H1 (cell line): ENCODE measurements around the gene NR5A2. TPM values are rescaled to one million over a fixed set of nuclear protein-coding genes. Genes with fewer than 3 reads are reported as not detected.

ENCODE experiments used
- EP300 ChIP-seq, 2 experiments: IDR thresholded peaks; 1 replicate in 1 of 2; 2 replicates in 1 of 2; pipeline ENCODE4 v1.6.1; 2011 to 2012; ENCODE audit warnings: low read depth in 2 of 2, low read length in 2 of 2, mild to moderate bottlenecking in 2 of 2, borderline replicate concordance in 1 of 2, inconsistent platforms in 1 of 2, moderate library complexity in 1 of 2
- polyA plus RNA-seq, 7 experiments: library from polyadenylated mRNA; depleted of rRNA in 3 of 7; stranded (reverse) in 5 of 7; unstranded in 2 of 7; fragments of >200 nt in 5 of 7; fragments of 200-250 nt in 2 of 7; gene quantifications; 1 replicate in 5 of 7; 2 replicates in 1 of 7; 4 replicates in 1 of 7; pipeline versions ENCODE4 v1.2.1 to v1.2.3, GENCODE V29; 2011 to 2013; ENCODE audit warnings: missing spikeins in 2 of 7, mixed read lengths in 2 of 7
- total RNA-seq: library from RNA; stranded (reverse); fragmentation: NEBNext Ultra II Directional; extraction: Animal tissue kit (Norgen Biotek cat#: 25700); gene quantifications from 2 replicates; pipeline ENCODE4 v1.2.1, GENCODE V29; 2021

Gene NR5A2
- total and polyA plus RNA-seq, 2 of the 8 experiments (the other 6 are each of a cell fraction or from before 2014, with no cell fraction given), result 1.7 to 11.6 TPM

GRCh38 chr1:200081151-200081968 lies 53.9 kb downstream of the NR5A2 start (continued):
- no peak for TF ChIP-seq EP300 (IDR thresholded peaks at IDR 0.05; ENCODE audit: borderline replicate concordance in 1 of 2, low read depth in 2 of 2, low read length in 2 of 2)
- TF ChIP-seq, all 59 proteins: peak for 3
